Natural killer cell (primary cell): ENCODE measurements around the gene PCSK5. TPM values are rescaled to one million over a fixed set of nuclear protein-coding genes. Genes with fewer than 3 reads are reported as not detected.

ENCODE experiments used
- ATAC-seq, 3 donors: fragments of 150-1000 bp in 2 of 3; fragments of 200-7000 bp in 1 of 3; cut with Tn5 transposase; 1 replicate in 1 of 3; 2 replicates in 2 of 3; pipeline ENCODE4 v1.10.0; 2021; ENCODE audit warnings: mild to moderate bottlenecking in 2 of 3, moderate library complexity in 2 of 3
- DNase-seq, 2 donors: peaks; one replicate each; pipeline versions ENCODE4 v3.0.0 to v3.0.0-alpha.2; 2013 to 2021; ENCODE audit warnings: mixed read lengths in 1 of 2
- H3K27ac ChIP-seq: one replicate; pipeline ENCODE4 v1.5.1; 2013; ENCODE audit warnings: mild to moderate bottlenecking, low read length
- H3K27me3 ChIP-seq: one replicate; pipeline ENCODE4 v1.6.1; 2013; ENCODE audit warnings: low read length; ENCODE audit not compliant: control insufficient read depth, insufficient read depth
- H3K36me3 ChIP-seq: one replicate; pipeline ENCODE4 v1.6.1; 2013; ENCODE audit warnings: low read length; ENCODE audit not compliant: control insufficient read depth, insufficient read depth
- H3K4me1 ChIP-seq: one replicate; pipeline ENCODE4 v1.6.1; 2013; ENCODE audit warnings: low read length; ENCODE audit not compliant: control insufficient read depth, insufficient read depth
- H3K4me3 ChIP-seq: one replicate; pipeline ENCODE4 v1.5.1; 2013; ENCODE audit warnings: low read length
- H3K9me3 ChIP-seq: one replicate; pipeline ENCODE4 v1.6.1; 2013; ENCODE audit warnings: low read length; ENCODE audit not compliant: control insufficient read depth, insufficient read depth
- H3K27ac Mint-ChIP-seq, 2 donors: one replicate each; pipeline ENCODE4 v1.8.0; 2022; ENCODE audit warnings: mild to moderate bottlenecking in 2 of 2, mixed read lengths in 2 of 2, moderate library complexity in 1 of 2
- H3K27me3 Mint-ChIP-seq, 2 donors: one replicate each; pipeline ENCODE4 v1.8.0; 2022; ENCODE audit warnings: low read depth in 2 of 2, mixed read lengths in 2 of 2
- H3K36me3 Mint-ChIP-seq: one replicate; pipeline ENCODE4 v1.8.0; 2022; ENCODE audit warnings: mixed read lengths
- H3K4me1 Mint-ChIP-seq, 2 donors: one replicate each; pipeline ENCODE4 v1.8.0; 2022; ENCODE audit warnings: mixed read lengths in 2 of 2
- H3K4me3 Mint-ChIP-seq: one replicate; pipeline ENCODE4 v1.8.0; 2022; ENCODE audit warnings: mild to moderate bottlenecking, moderate library complexity, mixed read lengths
- H3K9me3 Mint-ChIP-seq, 2 donors: one replicate each; pipeline ENCODE4 v1.8.0; 2022; ENCODE audit warnings: mixed read lengths in 2 of 2
- WGBS: methylation state at CpG from one replicate; pipeline ENCODE4 v1.1.7; 2013; ENCODE audit warnings: missing lambda C conversion rate; ENCODE audit not compliant: insufficient coverage; 5-methylcytosine and 5-hydroxymethylcytosine counted together
- intact Hi-C: fragments of 100-400 bp; cut with micrococcal nuclease; formaldehyde crosslinking; loops from one replicate; pipeline ENCODE4 v1.14.2; 2022
- total RNA-seq, 4 donors: library from RNA; stranded (reverse); fragments of 120-200 nt in 1 of 4; gene quantifications; one replicate each; pipeline versions ENCODE4 v1.2.3 to v1.2.4, GENCODE V29; 2013 to 2022
- TF ChIP-seq, protein P1 (sequence below): fragments of 200-600 bp; IDR thresholded peaks from one replicate; pipeline ENCODE4 v1.8.0; 2022; ENCODE audit warnings: antibody characterized with exemption

Gene PCSK5
- total RNA-seq, 3 donors from 2014 or later (not counting 1 experiment from before 2014, with no cell fraction given) = 2.4 to 13.2 (median 5.7) TPM

DNA sequence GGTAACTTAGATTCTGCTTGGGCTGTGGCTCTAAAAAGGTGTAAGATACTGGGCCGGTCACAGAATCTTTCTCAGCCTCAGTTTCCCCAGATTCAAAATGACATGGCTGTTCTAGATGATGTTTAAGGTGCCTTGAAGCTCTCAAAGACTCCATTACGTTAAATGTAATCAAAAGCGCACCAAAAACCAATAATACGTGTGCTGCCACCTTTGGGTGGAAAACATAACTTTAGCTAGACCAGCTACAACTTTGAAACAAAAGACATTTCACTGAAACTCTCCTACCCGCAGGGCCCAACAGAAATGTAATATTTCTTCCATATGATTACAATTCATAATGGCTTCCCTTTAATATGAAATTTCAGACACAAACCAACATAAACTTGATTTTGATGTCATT is 35.0 kb upstream of the PCSK5 start:
- DNase-seq (peak in 1 of 2 donors; percentile 14), ATAC-seq (no peak)
- no peaks in the 10 kb centered on the region for H3K4me1 ChIP-seq
- no peak overlapping the region for H3K4me3 ChIP-seq
- Mint-ChIP-seq H3K27me3 (peaks cover 14 to 37% of the 10 kb centered on the region in 2 donors), H3K36me3 (no peaks in the 10 kb centered on the region), H3K27ac (no peak overlapping the region), H3K9me3 (no peaks in the 10 kb centered on the region), H3K4me1 (no peaks in the 10 kb centered on the region), H3K4me3 (no peak overlapping the region)
- no peak overlapping the region for H3K27ac ChIP-seq
- TF ChIP-seq, protein P1, sequence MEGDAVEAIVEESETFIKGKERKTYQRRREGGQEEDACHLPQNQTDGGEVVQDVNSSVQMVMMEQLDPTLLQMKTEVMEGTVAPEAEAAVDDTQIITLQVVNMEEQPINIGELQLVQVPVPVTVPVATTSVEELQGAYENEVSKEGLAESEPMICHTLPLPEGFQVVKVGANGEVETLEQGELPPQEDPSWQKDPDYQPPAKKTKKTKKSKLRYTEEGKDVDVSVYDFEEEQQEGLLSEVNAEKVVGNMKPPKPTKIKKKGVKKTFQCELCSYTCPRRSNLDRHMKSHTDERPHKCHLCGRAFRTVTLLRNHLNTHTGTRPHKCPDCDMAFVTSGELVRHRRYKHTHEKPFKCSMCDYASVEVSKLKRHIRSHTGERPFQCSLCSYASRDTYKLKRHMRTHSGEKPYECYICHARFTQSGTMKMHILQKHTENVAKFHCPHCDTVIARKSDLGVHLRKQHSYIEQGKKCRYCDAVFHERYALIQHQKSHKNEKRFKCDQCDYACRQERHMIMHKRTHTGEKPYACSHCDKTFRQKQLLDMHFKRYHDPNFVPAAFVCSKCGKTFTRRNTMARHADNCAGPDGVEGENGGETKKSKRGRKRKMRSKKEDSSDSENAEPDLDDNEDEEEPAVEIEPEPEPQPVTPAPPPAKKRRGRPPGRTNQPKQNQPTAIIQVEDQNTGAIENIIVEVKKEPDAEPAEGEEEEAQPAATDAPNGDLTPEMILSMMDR = no peak
- H3K9me3 ChIP-seq = no peaks in the 10 kb centered on the region
- intact Hi-C loops = no loop called here
- WGBS = 48% methylated on average over 5 of the region's 5 CpGs
- peaks cover 3% of the 10 kb centered on the region for H3K27me3 ChIP-seq
- H3K36me3 ChIP-seq = no peaks in the 10 kb centered on the region

DNA sequence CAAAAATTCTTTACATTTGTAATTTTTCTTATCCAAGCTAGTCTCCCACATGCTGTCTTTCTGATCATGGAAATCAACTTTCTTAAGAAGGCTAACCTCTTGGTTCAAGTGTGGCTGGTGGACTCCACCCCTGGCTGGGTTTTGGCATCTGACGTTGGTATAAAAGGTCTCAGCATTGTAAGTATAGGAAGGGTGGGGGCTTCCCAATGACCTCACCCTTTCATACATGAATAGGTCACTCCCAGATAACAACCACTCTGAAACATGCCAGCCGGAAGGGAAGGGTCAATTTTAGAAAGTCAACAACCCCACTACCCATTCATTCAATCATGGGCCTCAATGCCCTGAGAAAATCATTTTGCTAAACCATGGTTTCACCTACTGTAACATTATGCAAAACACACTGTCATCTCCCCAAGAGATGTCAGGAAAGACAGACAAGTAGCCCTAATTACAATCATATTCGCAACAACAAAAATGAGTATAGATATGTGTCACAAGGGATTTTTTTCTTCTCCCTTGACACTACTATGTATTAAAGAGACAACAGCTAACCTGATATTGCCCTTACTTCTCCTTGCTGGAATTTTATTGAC is 31.9 kb upstream of the PCSK5 start:
- no peaks in the 10 kb centered on the region for H3K9me3 Mint-ChIP-seq
- WGBS = 92% methylated on average over 1 of the region's 3 CpGs

DNA sequence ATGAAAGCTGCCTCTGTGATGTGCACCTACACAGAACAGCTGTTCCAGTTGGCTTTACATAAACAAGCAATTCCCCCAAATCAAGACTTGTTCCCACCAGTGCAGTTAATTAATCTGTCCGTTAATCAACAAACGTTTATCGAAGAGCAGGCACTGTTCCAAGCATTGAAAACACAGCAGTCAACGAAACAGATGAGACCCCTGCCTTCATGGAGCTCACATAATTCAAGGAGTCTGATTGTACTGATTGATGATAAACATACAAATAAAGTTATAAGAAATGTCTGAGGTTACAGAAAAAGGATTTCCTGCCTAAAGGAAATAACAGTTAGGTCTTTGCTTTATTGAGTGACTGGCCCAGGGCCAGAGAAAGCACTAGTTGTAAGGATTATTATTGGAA is 26.2 kb upstream of the PCSK5 start:
- H3K27ac Mint-ChIP-seq = no peak overlapping the region
- peaks cover 14 to 35% of the 10 kb centered on the region in 2 donors for H3K27me3 Mint-ChIP-seq
- TF ChIP-seq, protein P1 = no peak
- H3K9me3 Mint-ChIP-seq = no peaks in the 10 kb centered on the region
- Histone ChIP-seq H3K9me3 (no peaks in the 10 kb centered on the region), H3K4me1 (no peaks in the 10 kb centered on the region), H3K4me3 (no peak overlapping the region), H3K27ac (no peak overlapping the region), H3K27me3 (no peaks in the 10 kb centered on the region), H3K36me3 (no peaks in the 10 kb centered on the region)
- DNase-seq = no peak
- intact Hi-C loops = loop anchor here (10.0 kb wide), 1 partner anchor 599 kb away; no protein-coding TSS in a partner anchor
- H3K36me3 Mint-ChIP-seq = no peaks in the 10 kb centered on the region
- no peak overlapping the region for H3K4me3 Mint-ChIP-seq
- ATAC-seq = no peak
- WGBS = 79% methylated on average over 4 of the region's 4 CpGs
- no peaks in the 10 kb centered on the region for H3K4me1 Mint-ChIP-seq

More for the DNA sequence above, 31.9 kb upstream of the PCSK5 start:
- H3K27ac ChIP-seq = no peak overlapping the region
- ATAC-seq = no peak
- H3K27me3 Mint-ChIP-seq = peaks cover 21 to 41% of the 10 kb centered on the region in 2 donors
- no peak overlapping the region for H3K4me3 Mint-ChIP-seq
- H3K27ac Mint-ChIP-seq = no peak overlapping the region
- no peaks in the 10 kb centered on the region for H3K36me3 ChIP-seq
- H3K4me1 ChIP-seq = no peaks in the 10 kb centered on the region
- no peak for DNase-seq
- no peaks in the 10 kb centered on the region for H3K9me3 ChIP-seq
- TF ChIP-seq, protein P1 = no peak
- peaks cover 3% of the 10 kb centered on the region for H3K27me3 ChIP-seq
- H3K36me3 Mint-ChIP-seq = no peaks in the 10 kb centered on the region
- intact Hi-C loops = no loop called here
- no peak overlapping the region for H3K4me3 ChIP-seq
- no peaks in the 10 kb centered on the region for H3K4me1 Mint-ChIP-seq
